Testis (tissue), 2 donors: ENCODE data around the gene ZNF414.

Experiments used
- POLR2A ChIP-seq: fragments of 450-650 bp; IDR thresholded peaks from one replicate; pipeline ENCODE4 v1.6.1; 2017; ENCODE audit warnings: antibody characterized with exemption, mild to moderate bottlenecking, moderate library complexity
- TF ChIP-seq, protein P1 (sequence below), 3 experiments: fragments of 450-650 bp in 2 of 3; fragments of 200-600 bp in 1 of 3; sonication (generic) in 1 of 3; IDR thresholded peaks; one replicate each; pipeline ENCODE4 v1.5.1; 2016 to 2019; ENCODE audit warnings: antibody characterized with exemption in 3 of 3, mild to moderate bottlenecking in 2 of 3, moderate library complexity in 1 of 3

DNA sequence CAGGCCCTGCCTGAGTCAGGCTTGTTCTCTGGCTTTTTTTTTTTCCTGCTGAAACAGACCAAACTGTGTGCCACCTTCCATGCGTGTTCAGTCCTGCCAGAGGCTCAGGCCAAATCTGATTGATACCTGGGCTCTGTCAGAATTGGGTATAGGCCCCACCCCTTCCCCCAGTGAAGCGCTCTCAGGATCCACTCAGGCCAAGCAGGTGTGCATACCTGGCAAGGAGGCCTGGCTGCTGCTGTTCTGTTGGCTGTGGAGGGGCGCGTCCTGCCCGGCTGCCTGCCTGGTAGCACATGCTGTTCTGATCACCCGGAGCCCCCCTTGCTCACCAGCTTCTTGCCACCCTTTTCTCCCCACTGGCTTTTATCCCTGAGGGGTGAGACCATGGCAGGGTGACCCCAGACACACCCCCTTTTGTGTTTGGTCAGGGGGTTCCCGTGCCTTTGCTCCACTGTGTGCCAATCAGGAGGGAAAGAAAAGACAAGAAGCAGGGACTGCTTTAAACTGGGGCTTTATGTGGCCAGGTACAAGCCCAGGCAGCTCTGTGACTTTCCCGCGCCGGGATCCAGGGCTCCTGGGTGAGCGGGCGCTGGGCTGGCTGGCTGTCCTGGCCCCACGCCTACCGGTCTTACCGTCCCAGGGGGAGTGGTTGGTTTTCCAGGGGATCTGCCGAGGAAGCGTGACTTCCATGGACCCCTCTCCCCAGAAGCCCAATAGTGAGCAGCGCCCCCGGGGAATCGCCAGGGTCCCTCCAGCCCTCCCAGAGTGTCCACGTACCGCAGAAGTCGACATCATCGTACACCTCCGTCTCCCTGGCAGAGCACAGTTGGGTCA lies 24.2 kb downstream of the ZNF414 start:
- TF ChIP-seq, protein P1, sequence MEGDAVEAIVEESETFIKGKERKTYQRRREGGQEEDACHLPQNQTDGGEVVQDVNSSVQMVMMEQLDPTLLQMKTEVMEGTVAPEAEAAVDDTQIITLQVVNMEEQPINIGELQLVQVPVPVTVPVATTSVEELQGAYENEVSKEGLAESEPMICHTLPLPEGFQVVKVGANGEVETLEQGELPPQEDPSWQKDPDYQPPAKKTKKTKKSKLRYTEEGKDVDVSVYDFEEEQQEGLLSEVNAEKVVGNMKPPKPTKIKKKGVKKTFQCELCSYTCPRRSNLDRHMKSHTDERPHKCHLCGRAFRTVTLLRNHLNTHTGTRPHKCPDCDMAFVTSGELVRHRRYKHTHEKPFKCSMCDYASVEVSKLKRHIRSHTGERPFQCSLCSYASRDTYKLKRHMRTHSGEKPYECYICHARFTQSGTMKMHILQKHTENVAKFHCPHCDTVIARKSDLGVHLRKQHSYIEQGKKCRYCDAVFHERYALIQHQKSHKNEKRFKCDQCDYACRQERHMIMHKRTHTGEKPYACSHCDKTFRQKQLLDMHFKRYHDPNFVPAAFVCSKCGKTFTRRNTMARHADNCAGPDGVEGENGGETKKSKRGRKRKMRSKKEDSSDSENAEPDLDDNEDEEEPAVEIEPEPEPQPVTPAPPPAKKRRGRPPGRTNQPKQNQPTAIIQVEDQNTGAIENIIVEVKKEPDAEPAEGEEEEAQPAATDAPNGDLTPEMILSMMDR (IDR thresholded peaks at IDR 0.05), result no peak
- no peak for TF ChIP-seq POLR2A
